HepG2 (cell line): ENCODE data around the gene ARID5B. TPM values are rescaled to one million over a fixed set of nuclear protein-coding genes. Genes with fewer than 3 reads are reported as not detected.

Experiments
- ATAC-seq: fragments of 200-7000 bp; cut with Tn5 transposase; 3 replicates; pipeline ENCODE4 v1.9.1; 2020; ENCODE audit warnings: mild to moderate bottlenecking, moderate library complexity
- BruUV-seq: library from RNA; stranded (reverse); fragments of 400-500 nt; replicated peaks from 2 replicates; lab custom pipeline; 2021; lab: Mats Ljungman, UMichigan
- CTCF ChIA-PET: fragments of 300-600 bp; formaldehyde crosslinking; extraction: SDS; loops from one replicate; lab custom pipeline; 2021; ENCODE audit warnings: low total read pairs, inconsistent platforms, low intra/inter-chr PET ratio; lab: Yijun Ruan, JAX
- POLR2A ChIA-PET: fragments of 350-600 bp; sonication (Branson Sonifier 250); formaldehyde crosslinking; loops from one replicate; lab custom pipeline; 2020; ENCODE audit warnings: antibody characterized with exemption, inconsistent platforms; lab: Yijun Ruan, JAX
- DNase-seq: peaks from one replicate; pipeline ENCODE4 v3.0.0-alpha.2; 2015; ENCODE audit warnings: low spot score
- FAIRE-seq: peaks from 3 replicates; lab custom pipeline; 2011; peaks lifted over from hg19 to GRCh38; lab: Jason Lieb, UNC
- H2AFZ ChIP-seq: one replicate; pipeline ENCODE4 v1.6.1; 2011; ENCODE audit warnings: low read length, inconsistent platforms
- H3K27ac ChIP-seq: fragments of 300-600 bp; 3 replicates; pipeline ENCODE4 v1.8.0; 2011; ENCODE audit warnings: mixed run types, mild to moderate bottlenecking, mixed read lengths, low read length, inconsistent platforms; ENCODE audit not compliant: insufficient read depth; ENCODE audit errors: extremely low read length
- H3K27me3 ChIP-seq, 2 experiments: fragments of 200-600 bp in 1 of 2; 2 replicates in 1 of 2; 3 replicates in 1 of 2; pipeline versions ENCODE4 v1.6.0 to v1.8.0; 2011; ENCODE audit warnings: low read length in 2 of 2, mild to moderate bottlenecking in 2 of 2, moderate library complexity in 2 of 2, inconsistent platforms in 1 of 2; ENCODE audit not compliant: insufficient read depth in 2 of 2, control insufficient read depth in 1 of 2
- H3K36me3 ChIP-seq, 2 experiments: fragments of 200-600 bp in 1 of 2; replicated peaks in 1 of 2; 2 replicates in 1 of 2; 3 replicates in 1 of 2; pipeline versions ENCODE4 v1.5.1 to v1.8.0; 2011; ENCODE audit warnings: low read length in 2 of 2, inconsistent platforms in 1 of 2; ENCODE audit not compliant: insufficient read depth in 2 of 2, control insufficient read depth in 1 of 2
- H3K4me1 ChIP-seq: 2 replicates; pipeline ENCODE4 v1.5.1; 2012; ENCODE audit warnings: low read length, inconsistent platforms; ENCODE audit not compliant: insufficient read depth
- H3K4me2 ChIP-seq: 2 replicates; pipeline ENCODE4 v1.6.0; 2011; ENCODE audit warnings: low read depth, low read length, inconsistent platforms
- H3K4me3 ChIP-seq, 3 experiments: fragments of 200-600 bp in 1 of 3; sonication (generic), shearing (Covaris generic) in 1 of 3; replicated peaks in 1 of 3; 2 replicates each; pipeline ENCODE4 v1.5.1; 2011 to 2016; ENCODE audit warnings: low read length in 3 of 3, inconsistent platforms in 2 of 3, low read depth in 2 of 3, mild to moderate bottlenecking in 2 of 3, control low read depth in 1 of 3, mixed read lengths in 1 of 3; ENCODE audit not compliant: insufficient read depth in 1 of 3
- H3K79me2 ChIP-seq: one replicate; pipeline ENCODE4 v1.6.1; 2011; ENCODE audit warnings: low read length, inconsistent platforms; ENCODE audit not compliant: insufficient read depth
- H3K9ac ChIP-seq: 2 replicates; pipeline ENCODE4 v1.6.0; 2011; ENCODE audit warnings: mild to moderate bottlenecking, low read depth, low read length, inconsistent platforms; ENCODE audit not compliant: insufficient read depth
- H3K9me3 ChIP-seq: 2 replicates; pipeline ENCODE4 v1.5.1; 2012; ENCODE audit warnings: mild to moderate bottlenecking, low read length
- H4K20me1 ChIP-seq: 2 replicates; pipeline ENCODE4 v1.6.0; 2011; ENCODE audit warnings: inconsistent platforms, mild to moderate bottlenecking, low read length, moderate library complexity; ENCODE audit not compliant: insufficient read depth
- ARID5B ChIP-seq: IDR thresholded peaks from 2 replicates; pipeline ENCODE4 v1.4.0; 2020; ENCODE audit warnings: mild to moderate bottlenecking, missing genetic modification reagents
- FOXA3 ChIP-seq: IDR thresholded peaks from 2 replicates; pipeline ENCODE4 v1.6.1; 2016; ENCODE audit warnings: missing genetic modification reagents, missing compliant biosample characterization
- GATAD2A ChIP-seq: IDR thresholded peaks from 2 replicates; pipeline ENCODE4 v1.6.1; 2016
- HINFP ChIP-seq: sonication (generic); formaldehyde crosslinking; IDR thresholded peaks from 2 replicates; pipeline ENCODE4 v1.4.0; 2020; ENCODE audit warnings: low read depth, mild to moderate bottlenecking, missing genetic modification reagents
- HNRNPLL ChIP-seq: fragments of 200-400 bp; formaldehyde crosslinking; IDR thresholded peaks from 2 replicates; pipeline ENCODE4 v1.6.1; 2017; ENCODE audit warnings: mild to moderate bottlenecking, low read depth, low read length; ENCODE audit not compliant: poor library complexity, severe bottlenecking
- TCF12 ChIP-seq, 2 experiments: fragments of 450-650 bp in 1 of 2; sonication (generic) in 1 of 2; formaldehyde crosslinking in 1 of 2; IDR thresholded peaks; 2 replicates each; pipeline versions ENCODE4 v1.6.1 to v1.8.0; 2017 to 2022; ENCODE audit warnings: antibody characterized with exemption in 1 of 2, mild to moderate bottlenecking in 1 of 2, missing genetic modification reagents in 1 of 2, moderate library complexity in 1 of 2
- ZFYVE20 ChIP-seq: sonication (generic); formaldehyde crosslinking; IDR thresholded peaks from 2 replicates; pipeline ENCODE4 v1.8.0; 2023; ENCODE audit warnings: low read depth, mild to moderate bottlenecking, moderate library complexity, missing genetic modification reagents, borderline replicate concordance
- ZNF136 ChIP-seq: sonication (generic); formaldehyde crosslinking; IDR thresholded peaks from 2 replicates; pipeline ENCODE4 v1.8.1; 2022; ENCODE audit warnings: low read depth, mild to moderate bottlenecking, moderate library complexity, missing genetic modification reagents
- ZNF232 ChIP-seq: sonication (generic); formaldehyde crosslinking; IDR thresholded peaks from 2 replicates; pipeline ENCODE4 v1.4.0; 2020; ENCODE audit warnings: missing genetic modification reagents, borderline replicate concordance
- ZNF331 ChIP-seq: sonication (generic); formaldehyde crosslinking; IDR thresholded peaks from 2 replicates; pipeline ENCODE4 v1.4.0; 2020; ENCODE audit warnings: missing genetic modification reagents
- ZNF335 ChIP-seq: sonication (generic); formaldehyde crosslinking; IDR thresholded peaks from 2 replicates; pipeline ENCODE4 v1.4.0; 2020; ENCODE audit warnings: missing genetic modification reagents
- ZNF33A ChIP-seq: sonication (generic); formaldehyde crosslinking; IDR thresholded peaks from 2 replicates; pipeline ENCODE4 v1.5.1; 2020; ENCODE audit warnings: missing genetic modification reagents, mild to moderate bottlenecking, moderate library complexity, borderline replicate concordance
- ZNF432 ChIP-seq: sonication (generic); formaldehyde crosslinking; IDR thresholded peaks from 2 replicates; pipeline ENCODE4 v1.5.0; 2020; ENCODE audit warnings: missing genetic modification reagents, mild to moderate bottlenecking, borderline replicate concordance
- ZNF496 ChIP-seq: sonication (generic); formaldehyde crosslinking; IDR thresholded peaks from 2 replicates; pipeline ENCODE4 v1.8.1; 2023; ENCODE audit warnings: mild to moderate bottlenecking, moderate library complexity, missing genetic modification reagents; ENCODE audit not compliant: insufficient replicate concordance
- ZNF784 ChIP-seq: sonication (generic); formaldehyde crosslinking; IDR thresholded peaks from 2 replicates; pipeline ENCODE4 v1.5.1; 2020; ENCODE audit warnings: missing genetic modification reagents, mild to moderate bottlenecking, borderline replicate concordance
- WGBS: methylation state at CpG from one replicate; pipeline ENCODE4 v1.1.6; 2017; ENCODE audit warnings: low lambda C conversion rate; 5-methylcytosine and 5-hydroxymethylcytosine counted together
- in situ Hi-C: cut with HindIII; loops from 2 replicates; pipeline ENCODE4 v1.10.0; 2017; ENCODE audit warnings: low pct_unique_long_range_greater_than_20kb; ENCODE audit not compliant: extremely low pct_ligation_motif_present
- intact Hi-C: fragments of 100-400 bp; cut with micrococcal nuclease; formaldehyde crosslinking; loops from one replicate; pipeline ENCODE4 v1.10.0; 2022; ENCODE audit not compliant: unreplicated experiment
- polyA plus RNA-seq, 8 experiments: library from polyadenylated mRNA; depleted of rRNA in 3 of 8; stranded (reverse) in 7 of 8; unstranded in 1 of 8; fragments of >200 nt; fragmentation: Illumina TruSeq in 4 of 8; extraction: Trizol in 4 of 8; gene quantifications; 2 replicates each; pipeline versions ENCODE4 v1.2.1 to v1.2.3, GENCODE V29; 2011 to 2016; ENCODE audit warnings: low read depth in 4 of 8, missing spikeins in 1 of 8, mixed read lengths in 1 of 8; ENCODE audit not compliant: insufficient read depth in 1 of 8
- total RNA-seq, 5 experiments: library from RNA; depleted of rRNA; stranded (reverse); fragments of >200 nt; fragmentation: Illumina TruSeq; extraction: Trizol; gene quantifications; 2 replicates each; pipeline ENCODE4 v1.2.3, GENCODE V29; 2016; ENCODE audit warnings: low read depth in 1 of 5

The ARID5B gene
- total and polyA plus RNA-seq, 2 of the 13 experiments (the other 11 are each of a cell fraction or from before 2014, with no cell fraction given): 6.2 to 21.1 TPM

- no peak; the same call in 2 of the 3 replicates for ATAC-seq
- H3K4me1 ChIP-seq: peaks cover 31% of the 10 kb centered on the region
- H3K4me2 ChIP-seq: peak overlapping the region; percentile 6; the same call in 1 of the 2 replicates
- H3K4me3 ChIP-seq: no peak overlapping the region
- CTCF ChIA-PET: no interaction called here
- FAIRE-seq: peak; percentile 52
- 78% methylated on average over 1 of the region's 1 CpG for WGBS
- no peaks in the 10 kb centered on the region for H3K27me3 ChIP-seq
- BruUV-seq: no TSS peak
- H3K27ac ChIP-seq: no peak overlapping the region
- H3K9ac ChIP-seq: no peak overlapping the region
- H3K9me3 ChIP-seq: peaks cover 11% of the 10 kb centered on the region
- DNase-seq: peak; percentile 34
- no peak overlapping the region for H2AFZ ChIP-seq
- POLR2A ChIA-PET: no interaction called here
- peaks cover 5% of the 10 kb centered on the region for H4K20me1 ChIP-seq
- H3K79me2 ChIP-seq: peaks cover 47% of the 10 kb centered on the region
- intact Hi-C loops (no loop called here), in situ Hi-C loops (no loop called here)
- H3K36me3 ChIP-seq: peaks cover 7 to 22% of the 10 kb centered on the region in 2 experiments
- TF ChIP-seq HNRNPLL: no peak
- peak; percentile 95 for TF ChIP-seq ZNF331
- peak; percentile 100 for TF ChIP-seq ZNF136
- TF ChIP-seq ZNF335 (CRISPR knock-in tag): no peak
- no peak for TF ChIP-seq ZNF496 (CRISPR knock-in tag)
- TF ChIP-seq TCF12 (IDR thresholded peaks at IDR 0.05): no peak
- TF ChIP-seq TCF12 (CRISPR knock-in tag; IDR thresholded peaks at IDR 0.05): no peak
- no peak for TF ChIP-seq ZNF784
- no peak for TF ChIP-seq ZNF33A
- no peak for TF ChIP-seq ZNF432
- peak; percentile 46; the same call in 1 of the 2 replicates for TF ChIP-seq GATAD2A (CRISPR knock-in tag)
- TF ChIP-seq HINFP (CRISPR knock-in tag): no peak
- TF ChIP-seq ZNF232: no peak
- TF ChIP-seq ZFYVE20 (CRISPR knock-in tag): no peak
- TF ChIP-seq FOXA3 (CRISPR knock-in tag): peak; percentile 31; the same call in 1 of the 2 replicates
- peak; percentile 54; the same call in 1 of the 2 replicates for TF ChIP-seq ARID5B
These were observed 16.6 kb downstream of the ARID5B start for GRCh38 chr10:61918140-61918539.
